Measurements from ENCODE around the gene SEC14L1.

Gene SEC14L1

GRCh38 chr17:77204536-77204935 lies 63.8 kb downstream of the SEC14L1 start:
- no peak for TF ChIP-seq CTCF (IDR thresholded peaks at IDR 0.05; ENCODE audit: borderline replicate concordance, insufficient read depth, low read depth, low read length)
- H3K4me3 ChIP-seq (ENCODE audit: low read depth, low read length) = no peak overlapping the region

GRCh38 chr17:77205396-77206125 lies 64.8 kb downstream of the SEC14L1 start:
- H3K4me3 ChIP-seq (ENCODE audit: low read depth, low read length) = no peak overlapping the region
- no peak for TF ChIP-seq CTCF (IDR thresholded peaks at IDR 0.05; ENCODE audit: borderline replicate concordance, insufficient read depth, low read depth, low read length)

- 0 out of 2 replicates have a peak, but pooled peaks have one; percentile 6 for TF ChIP-seq CTCF (IDR thresholded peaks at IDR 0.05; ENCODE audit: borderline replicate concordance, insufficient read depth, low read depth, low read length)
- H3K4me3 ChIP-seq (ENCODE audit: low read depth, low read length) = no peak overlapping the region
Observed at GRCh38 chr17:77206158-77206956, 65.6 kb downstream of the SEC14L1 start.

GRCh38 chr17:77207689-77208216 lies 67.0 kb downstream of the SEC14L1 start:
- no peak overlapping the region for H3K4me3 ChIP-seq (ENCODE audit: low read depth, low read length)
- TF ChIP-seq CTCF (IDR thresholded peaks at IDR 0.05; ENCODE audit: borderline replicate concordance, insufficient read depth, low read depth, low read length) = no peak

- no peak overlapping the region for H3K4me3 ChIP-seq (ENCODE audit: low read depth, low read length)
- no peak for TF ChIP-seq CTCF (IDR thresholded peaks at IDR 0.05; ENCODE audit: borderline replicate concordance, insufficient read depth, low read depth, low read length)
Observed at GRCh38 chr17:77208217-77208808, 67.5 kb downstream of the SEC14L1 start.

GRCh38 chr17:77208856-77209255 lies 68.1 kb downstream of the SEC14L1 start:
- no peak for TF ChIP-seq CTCF (IDR thresholded peaks at IDR 0.05; ENCODE audit: borderline replicate concordance, insufficient read depth, low read depth, low read length)
- no peak overlapping the region for H3K4me3 ChIP-seq (ENCODE audit: low read depth, low read length)

All from GM12875 (cell line).